Activated CD8-positive, alpha-beta memory T cell treated with anti-CD3 and anti-CD28 coated beads for 48 hours (primary cell): Measurements from ENCODE around the gene PYGL.
"Not testable (repeated sequence)": the region's sequence is repeated elsewhere in the genome, so short reads cannot be mapped to it uniquely, and the experiment has no call there.

Experiments used
- DNase-seq, 3 experiments: peaks; one replicate each; pipeline ENCODE4 v3.0.0-alpha.2; 2020; ENCODE audit warnings: low read depth in 2 of 3, low spot score in 2 of 3

Gene PYGL

GRCh38 chr14:50955373-50956043, 11.2 kb upstream of the PYGL start:
- no peak for DNase-seq

- no peak for DNase-seq
Measured at GRCh38 chr14:50954811-50955372, 10.6 kb upstream of the PYGL start.

GRCh38 chr14:50953502-50953901, 9.2 kb upstream of the PYGL start:
- DNase-seq, result no peak

- DNase-seq, result no peak
Measured at GRCh38 chr14:50951032-50951431, 6.7 kb upstream of the PYGL start.

- DNase-seq, result no peak
Measured at GRCh38 chr14:50948205-50948604, 3.9 kb upstream of the PYGL start.

- DNase-seq, result no peak
Measured at GRCh38 chr14:50947446-50947845, 3.2 kb upstream of the PYGL start.

- no peak for DNase-seq
Measured at GRCh38 chr14:50946234-50946935, 2.1 kb upstream of the PYGL start.

GRCh38 chr14:50944647-50945413, 547 bp upstream of the PYGL start:
- DNase-seq, result no peak

- no peak for DNase-seq
Measured at GRCh38 chr14:50943261-50943942, 881 bp downstream of the PYGL start.

- not testable (repeated sequence) for DNase-seq
Measured at GRCh38 chr14:50941638-50942037, 2.6 kb downstream of the PYGL start.

GRCh38 chr14:50941151-50941550, 3.1 kb downstream of the PYGL start:
- DNase-seq, result no peak

- DNase-seq, result no peak
Measured at GRCh38 chr14:50937800-50938199, 6.5 kb downstream of the PYGL start.

- DNase-seq, result no peak
Measured at GRCh38 chr14:50937325-50937724, 7.0 kb downstream of the PYGL start.

GRCh38 chr14:50936882-50937281, 7.4 kb downstream of the PYGL start:
- no peak for DNase-seq

- no peak for DNase-seq
Measured at GRCh38 chr14:50936016-50936340, 8.3 kb downstream of the PYGL start.

GRCh38 chr14:50935126-50936015, 8.9 kb downstream of the PYGL start:
- DNase-seq, result no peak

- DNase-seq, result no peak
Measured at GRCh38 chr14:50932592-50933495, 11.4 kb downstream of the PYGL start.

- no peak for DNase-seq
Measured at GRCh38 chr14:50932156-50932555, 12.1 kb downstream of the PYGL start.

- no peak for DNase-seq
Measured at GRCh38 chr14:50931559-50931958, 12.7 kb downstream of the PYGL start.
